GM21390 (cell line): Measurements from ENCODE around the gene PEF1.

Source experiments
- ATAC-seq: cut with Tn5 transposase; IDR thresholded peaks from one replicate; pipeline ENCODE4 v1.9.1; 2021; ENCODE audit not compliant: unreplicated experiment

Gene PEF1, protein sequence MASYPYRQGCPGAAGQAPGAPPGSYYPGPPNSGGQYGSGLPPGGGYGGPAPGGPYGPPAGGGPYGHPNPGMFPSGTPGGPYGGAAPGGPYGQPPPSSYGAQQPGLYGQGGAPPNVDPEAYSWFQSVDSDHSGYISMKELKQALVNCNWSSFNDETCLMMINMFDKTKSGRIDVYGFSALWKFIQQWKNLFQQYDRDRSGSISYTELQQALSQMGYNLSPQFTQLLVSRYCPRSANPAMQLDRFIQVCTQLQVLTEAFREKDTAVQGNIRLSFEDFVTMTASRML

GRCh38 chr1:31644560-31645273, at the start of gene PEF1:
TSS of gene PEF1 (minus strand) at chr1:31644876. CDS start at chr1:31644864, 12 bp downstream.
- peak; percentile 91 for ATAC-seq

DNA sequence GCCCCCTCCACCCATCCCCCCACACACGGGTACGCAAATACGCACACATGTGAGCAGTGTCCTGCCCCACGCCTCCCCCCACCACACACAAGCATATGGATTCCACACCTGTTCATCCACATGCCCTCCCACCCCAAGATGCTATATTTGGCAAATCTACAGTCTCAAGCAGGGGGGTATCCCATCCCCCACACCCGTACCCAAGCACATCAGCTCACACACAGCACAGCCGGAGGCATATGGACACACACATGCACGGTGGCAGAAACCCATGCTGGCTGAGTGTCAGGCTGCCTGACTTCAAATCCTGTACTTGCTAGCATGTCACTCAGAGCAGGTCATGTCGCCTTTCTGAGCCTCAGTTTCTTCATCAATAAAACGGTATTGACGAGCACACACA, 48.6 kb upstream of the PEF1 start:
- no peak for ATAC-seq

GRCh38 chr1:31691951-31692350, 47.3 kb upstream of the PEF1 start:
- ATAC-seq: no peak

DNA sequence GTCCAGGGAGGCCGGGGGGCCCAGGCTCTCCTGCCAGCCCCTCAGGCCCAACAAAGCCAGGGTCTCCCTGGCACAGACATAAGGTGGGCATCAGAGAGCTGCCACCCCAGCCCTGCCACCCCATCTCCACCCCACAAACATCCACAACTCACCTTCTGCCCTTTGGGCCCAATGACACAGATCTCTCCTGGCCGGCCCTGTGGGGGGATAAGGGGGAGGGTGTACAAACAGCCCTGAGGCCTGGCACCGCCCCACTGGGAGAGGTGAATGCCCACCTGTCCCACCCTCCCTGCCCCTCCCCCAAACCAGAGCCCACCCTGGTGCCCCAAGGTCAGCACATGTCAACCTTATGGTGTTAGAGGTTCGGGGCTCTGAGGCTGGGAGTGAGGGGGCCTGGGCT, 46.8 kb upstream of the PEF1 start:
- ATAC-seq: no peak

GRCh38 chr1:31690921-31691320, 46.2 kb upstream of the PEF1 start:
- ATAC-seq: no peak

GRCh38 chr1:31689854-31690253, 45.2 kb upstream of the PEF1 start:
- no peak for ATAC-seq

GRCh38 chr1:31689379-31689778, 44.7 kb upstream of the PEF1 start:
- no peak for ATAC-seq

DNA sequence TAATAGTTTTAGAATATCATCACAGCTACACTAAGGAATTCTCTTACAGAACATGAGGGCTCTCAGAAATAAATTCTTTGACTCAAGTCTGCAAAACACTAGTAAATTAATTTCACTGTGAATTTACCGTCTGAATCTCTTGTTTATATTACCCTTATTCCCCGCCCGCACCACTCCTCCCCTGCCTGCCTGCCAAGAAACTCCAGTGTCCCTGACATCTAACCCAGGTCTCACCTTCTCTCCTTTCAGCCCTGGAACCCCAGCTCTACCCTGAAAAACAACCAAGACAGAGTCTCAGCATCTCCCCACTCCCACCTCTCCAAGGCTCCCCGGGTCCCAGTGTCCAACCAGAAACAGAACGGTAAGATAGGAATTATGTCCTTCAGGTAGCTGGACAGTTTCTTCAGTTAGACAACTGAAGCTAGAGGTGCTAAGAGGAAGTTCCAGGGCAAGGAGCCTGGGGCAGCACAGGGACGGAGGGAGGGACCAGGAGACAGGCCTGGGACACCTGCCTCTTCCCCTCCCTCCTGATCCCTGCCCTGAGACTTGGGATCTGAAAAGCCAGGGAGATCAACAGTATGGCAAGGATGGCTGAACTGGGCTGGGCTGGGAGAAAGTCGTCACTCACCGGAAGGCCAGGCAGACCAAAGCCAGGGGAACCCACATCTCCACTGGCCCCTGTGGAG, 43.7 kb upstream of the PEF1 start:
- no peak for ATAC-seq

DNA sequence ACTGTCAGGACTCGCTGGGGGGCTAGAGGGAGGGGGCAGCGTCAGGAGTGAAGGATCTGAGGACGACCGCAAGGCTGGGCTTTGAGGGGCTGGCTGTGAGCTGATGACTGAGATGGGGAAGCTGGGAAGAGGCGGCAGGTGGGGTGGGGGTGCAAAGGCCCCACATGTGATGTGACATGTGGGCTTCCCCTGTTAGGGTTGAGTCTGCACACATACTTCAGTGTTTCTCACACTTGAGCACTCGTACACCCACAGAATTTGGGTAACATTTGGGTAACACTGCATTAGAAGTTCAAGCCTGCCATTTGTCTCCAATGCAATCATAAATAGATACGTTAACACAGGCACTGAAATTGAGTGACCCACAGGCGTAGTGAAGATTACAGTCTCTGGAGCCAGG, 42.9 kb upstream of the PEF1 start:
- ATAC-seq: no peak

DNA sequence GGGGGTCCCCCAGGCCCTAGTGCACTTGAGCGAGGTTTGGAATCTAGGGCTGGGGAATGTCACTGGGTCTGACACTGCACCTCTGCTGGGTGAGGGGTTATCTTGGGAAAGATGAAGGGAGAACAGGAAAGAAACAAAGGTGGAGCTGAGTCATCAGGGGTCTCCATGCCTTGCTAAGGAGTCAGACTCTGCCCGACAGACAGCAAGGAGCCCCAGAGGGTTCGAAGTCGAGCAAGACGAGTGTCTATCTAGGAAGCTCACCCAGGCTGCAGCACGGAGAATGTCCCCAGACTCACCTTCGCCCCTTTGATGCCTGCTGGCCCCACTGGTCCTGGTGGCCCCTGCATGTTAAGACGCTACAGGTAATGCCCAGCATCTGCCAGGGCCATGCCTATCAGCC, 41.1 kb upstream of the PEF1 start:
- no peak for ATAC-seq

GRCh38 chr1:31683997-31684396, 39.3 kb upstream of the PEF1 start:
- ATAC-seq: no peak

DNA sequence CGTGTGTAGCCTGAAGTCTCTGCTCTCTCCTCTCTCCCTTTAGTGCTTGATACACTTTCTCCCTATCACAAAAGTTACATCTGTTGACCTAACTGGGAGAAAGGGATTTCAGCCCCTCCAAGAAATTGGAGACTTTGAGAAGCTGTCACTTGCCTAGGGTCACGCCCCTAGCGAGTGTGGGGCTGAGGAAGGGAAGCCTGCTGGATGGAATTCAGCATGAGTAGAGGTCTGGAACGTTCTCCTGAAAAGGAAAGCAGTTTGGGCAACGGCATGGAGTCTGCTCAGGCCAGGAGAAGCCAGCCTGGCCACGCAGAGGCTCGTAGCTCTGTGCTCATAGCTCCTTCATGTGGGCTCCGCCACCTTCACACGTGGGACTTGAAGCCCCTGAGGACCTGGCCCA, 36.7 kb upstream of the PEF1 start:
- no peak for ATAC-seq

DNA sequence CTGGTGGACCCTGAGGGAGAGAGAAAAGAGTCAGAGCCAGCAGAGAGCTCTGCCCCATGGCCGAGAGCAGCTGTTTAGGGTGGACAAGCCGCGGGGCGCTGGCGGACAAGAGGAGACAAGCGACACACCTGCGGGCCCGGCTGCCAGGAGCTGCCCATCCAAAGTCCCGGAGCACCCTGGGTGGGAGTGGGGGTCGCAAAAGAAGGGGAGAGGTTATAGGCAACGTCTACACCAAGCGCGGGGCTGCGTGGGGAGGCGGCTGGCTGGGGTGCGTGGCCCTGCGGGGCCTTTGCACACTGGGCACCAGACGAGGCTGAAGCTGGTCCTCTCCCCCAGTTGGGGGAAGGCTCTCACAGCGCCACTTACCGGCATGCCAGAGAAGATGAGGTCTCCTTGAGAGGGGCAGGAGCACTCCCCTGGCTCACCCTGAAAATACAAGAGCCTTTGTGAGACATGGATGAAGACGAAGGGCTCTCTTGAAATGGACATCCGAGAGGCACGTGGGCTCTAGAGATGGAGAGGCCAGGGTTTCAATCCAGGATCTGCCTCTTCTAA, 35.1 kb upstream of the PEF1 start:
- no peak for ATAC-seq

- no peak for ATAC-seq
Measured at GRCh38 chr1:31679091-31679490, 34.4 kb upstream of the PEF1 start.

- no peak for ATAC-seq
Measured at GRCh38 chr1:31678681-31679080, 34.0 kb upstream of the PEF1 start.

DNA sequence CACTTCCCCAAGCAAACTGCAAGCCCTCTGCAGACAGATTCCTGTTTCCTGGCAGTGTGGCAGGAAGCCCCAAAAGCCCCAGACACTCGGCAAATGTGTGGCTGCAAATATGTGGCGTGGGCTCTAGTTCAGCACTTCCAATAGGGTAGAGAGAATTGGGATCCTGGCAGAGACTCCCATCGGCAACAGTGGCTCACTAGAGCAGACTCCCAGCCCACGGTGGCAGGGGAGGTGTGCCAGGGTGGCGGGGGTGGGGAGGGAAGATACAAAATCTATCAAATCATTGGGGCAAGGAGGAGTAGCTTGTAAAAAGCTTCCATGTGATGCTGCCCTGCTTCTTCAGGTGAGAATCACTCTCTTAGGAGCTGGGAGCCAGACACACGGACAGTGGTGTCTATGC, 33.3 kb upstream of the PEF1 start:
- ATAC-seq: no peak

- no peak for ATAC-seq
Measured at GRCh38 chr1:31677401-31677800, 32.7 kb upstream of the PEF1 start.

- ATAC-seq: no peak
Measured at GRCh38 chr1:31675756-31676155, 31.1 kb upstream of the PEF1 start.

DNA sequence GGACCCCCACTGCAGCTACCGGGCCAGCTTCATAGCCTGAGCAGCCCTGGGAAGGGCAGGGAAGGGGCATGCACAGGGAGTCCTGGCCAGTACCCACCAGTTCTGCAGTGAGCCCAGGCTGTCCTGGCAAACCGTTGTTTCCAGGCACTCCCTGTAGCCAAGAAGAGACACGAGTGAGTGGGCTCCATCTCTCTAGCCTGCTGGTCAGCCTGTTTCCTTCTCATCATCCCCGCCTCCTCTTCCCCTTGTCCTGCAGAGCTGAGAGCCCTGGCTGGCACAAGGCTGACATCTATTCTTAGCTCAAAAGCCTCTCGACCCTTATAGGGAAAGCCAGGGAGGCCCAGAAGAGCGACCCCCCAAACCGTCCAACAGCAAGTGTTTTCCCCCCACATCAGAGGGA, 30.5 kb upstream of the PEF1 start:
- no peak for ATAC-seq

DNA sequence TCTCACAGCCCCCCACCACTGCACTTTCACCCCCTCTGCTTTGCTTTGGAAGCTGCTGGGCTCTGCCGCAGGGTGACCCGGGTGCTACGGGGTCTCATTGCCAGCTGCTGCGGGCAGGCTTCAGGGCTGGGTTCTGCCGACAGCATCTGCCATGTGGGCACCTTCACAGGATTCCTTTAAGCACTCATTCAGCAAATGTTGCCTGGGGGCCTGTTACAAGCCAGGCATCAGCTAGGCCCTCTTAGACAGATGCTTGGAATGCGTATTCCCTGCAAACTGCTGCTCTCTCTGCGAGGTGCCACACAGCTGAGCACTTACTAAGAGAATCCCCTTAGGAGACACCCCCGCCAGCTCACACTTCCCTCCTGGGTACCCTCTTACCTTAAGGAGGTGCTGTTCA, 29.9 kb upstream of the PEF1 start:
- ATAC-seq: no peak

DNA sequence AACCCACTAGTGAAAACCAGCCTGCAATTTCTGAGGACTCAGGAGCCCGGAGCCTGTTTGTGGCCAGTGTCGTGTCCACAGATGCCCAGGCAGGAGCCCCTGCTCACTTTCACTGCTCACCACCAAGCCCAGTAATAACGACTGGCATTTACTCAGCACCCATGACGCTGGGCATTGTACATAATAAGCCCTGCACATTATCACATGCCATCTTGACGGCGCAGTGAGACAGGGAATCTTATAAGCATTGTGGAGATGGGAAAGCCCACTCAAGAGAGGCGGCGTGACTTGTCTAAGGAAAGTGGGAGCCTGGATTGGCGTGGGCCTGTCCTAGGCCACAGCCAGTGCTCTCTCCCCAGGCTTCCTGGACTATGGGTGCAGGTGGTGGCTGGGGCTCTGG, 28.8 kb upstream of the PEF1 start:
- no peak for ATAC-seq

- no peak for ATAC-seq
Measured at GRCh38 chr1:31672986-31673385, 28.3 kb upstream of the PEF1 start.
